NCI-H2081 (cell line): Measurements from ENCODE around the gene BIRC2.
"Not testable (repeated sequence)": the region's sequence is repeated elsewhere in the genome, so short reads cannot be mapped to it uniquely, and the experiment has no call there.

Experiments used
- DNase-seq, 2 experiments: peaks; one replicate each; lab custom pipeline; 2025; lab: John Stamatoyannopoulos, UW

BIRC2 gene

DNA sequence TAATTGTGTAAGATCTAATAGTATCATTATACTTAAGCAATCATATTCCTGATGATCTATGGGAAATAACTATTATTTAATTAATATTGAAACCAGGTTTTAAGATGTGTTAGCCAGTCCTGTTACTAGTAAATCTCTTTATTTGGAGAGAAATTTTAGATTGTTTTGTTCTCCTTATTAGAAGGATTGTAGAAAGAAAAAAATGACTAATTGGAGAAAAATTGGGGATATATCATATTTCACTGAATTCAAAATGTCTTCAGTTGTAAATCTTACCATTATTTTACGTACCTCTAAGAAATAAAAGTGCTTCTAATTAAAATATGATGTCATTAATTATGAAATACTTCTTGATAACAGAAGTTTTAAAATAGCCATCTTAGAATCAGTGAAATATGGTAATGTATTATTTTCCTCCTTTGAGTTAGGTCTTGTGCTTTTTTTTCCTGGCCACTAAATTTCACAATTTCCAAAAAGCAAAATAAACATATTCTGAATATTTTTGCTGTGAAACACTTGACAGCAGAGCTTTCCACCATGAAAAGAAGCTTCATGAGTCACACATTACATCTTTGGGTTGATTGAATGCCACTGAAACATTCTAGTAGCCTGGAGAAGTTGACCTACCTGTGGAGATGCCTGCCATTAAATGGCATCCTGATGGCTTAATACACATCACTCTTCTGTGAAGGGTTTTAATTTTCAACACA is 23.3 kb upstream of the BIRC2 start:
- DNase-seq = no peak

DNA sequence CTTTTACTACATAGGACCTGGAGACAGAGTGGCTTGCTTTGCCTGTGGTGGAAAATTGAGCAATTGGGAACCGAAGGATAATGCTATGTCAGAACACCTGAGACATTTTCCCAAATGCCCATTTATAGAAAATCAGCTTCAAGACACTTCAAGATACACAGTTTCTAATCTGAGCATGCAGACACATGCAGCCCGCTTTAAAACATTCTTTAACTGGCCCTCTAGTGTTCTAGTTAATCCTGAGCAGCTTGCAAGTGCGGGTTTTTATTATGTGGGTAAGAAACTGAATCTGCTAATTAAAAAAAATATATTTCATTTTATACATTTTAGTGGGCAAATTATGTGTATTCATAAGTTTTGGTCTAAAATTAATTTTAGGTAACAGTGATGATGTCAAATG is 21.9 kb upstream of the BIRC2 start:
- no peak for DNase-seq

DNA sequence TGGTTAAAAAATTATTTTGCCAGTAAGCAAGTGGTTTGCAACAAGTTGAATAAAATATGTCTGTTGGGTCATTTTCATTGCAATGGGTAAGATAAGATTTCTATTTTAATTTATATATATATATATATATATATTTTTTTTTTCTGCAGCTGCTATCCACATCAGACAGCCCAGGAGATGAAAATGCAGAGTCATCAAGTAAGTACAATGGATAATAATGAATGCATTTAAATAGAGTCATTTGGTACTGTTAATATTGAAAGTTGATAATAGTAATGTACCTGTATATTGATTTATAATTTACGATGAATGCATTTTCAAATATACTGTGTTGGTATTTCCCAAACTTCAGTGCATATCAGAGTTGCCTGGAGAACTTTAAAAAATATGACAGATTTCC is 18.3 kb upstream of the BIRC2 start:
- DNase-seq = no peak

DNA sequence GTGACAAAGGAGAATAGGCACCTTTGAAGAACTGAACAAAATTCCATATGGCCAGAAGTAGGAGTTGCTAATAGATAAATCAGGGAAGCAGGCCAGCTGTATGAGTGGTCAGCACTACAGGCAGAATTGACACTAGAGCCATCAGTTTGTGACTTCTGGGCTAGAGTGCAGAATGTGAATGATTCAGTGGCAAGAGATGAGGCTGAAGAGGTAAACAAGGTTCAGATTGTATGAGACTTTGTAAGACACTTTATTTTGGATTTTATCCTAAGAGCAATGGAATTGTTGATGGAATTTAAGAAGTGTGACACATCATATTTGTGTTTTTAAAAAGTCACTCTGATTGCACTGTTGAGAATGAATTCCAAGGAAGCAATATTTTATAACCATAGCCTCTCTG is 16.8 kb upstream of the BIRC2 start:
- DNase-seq = no peak

DNA sequence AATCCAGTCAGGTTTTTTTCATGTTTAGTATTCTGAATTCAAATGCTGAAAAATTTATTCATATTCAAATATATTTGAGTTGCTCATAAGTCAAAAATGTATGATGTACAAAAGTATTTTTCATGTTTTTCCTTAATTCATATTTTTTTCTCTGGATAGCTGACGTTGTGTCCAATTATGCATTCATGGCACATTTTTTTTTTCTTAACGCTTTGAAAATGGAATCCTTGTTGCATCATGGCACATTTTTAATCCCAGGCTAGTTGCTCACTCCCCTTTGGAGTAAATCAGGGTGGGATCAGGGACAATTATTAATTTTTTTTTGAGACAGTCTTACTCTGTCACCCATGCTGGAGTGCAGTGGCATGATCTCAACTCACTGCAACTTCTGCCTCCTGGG is 15.7 kb upstream of the BIRC2 start:
- DNase-seq = no peak

DNA sequence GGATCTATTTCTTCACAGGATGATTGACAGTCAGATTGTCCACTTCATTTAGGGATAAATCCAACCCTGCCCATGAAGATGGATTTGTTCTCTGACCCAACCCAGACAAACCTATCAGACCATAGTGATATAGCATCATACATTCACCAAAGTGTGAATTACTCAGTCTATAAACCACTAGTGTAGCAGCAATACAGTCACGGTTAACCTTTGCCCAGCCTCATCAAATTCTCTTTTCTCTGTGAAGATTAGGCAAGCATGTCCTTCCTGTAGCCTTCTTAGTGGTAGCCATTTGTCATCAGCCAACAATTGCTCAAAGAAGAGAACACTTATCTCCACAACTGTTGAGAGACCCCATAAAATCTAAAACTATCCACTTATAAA is 14.4 kb upstream of the BIRC2 start:
- no peak for DNase-seq

DNA sequence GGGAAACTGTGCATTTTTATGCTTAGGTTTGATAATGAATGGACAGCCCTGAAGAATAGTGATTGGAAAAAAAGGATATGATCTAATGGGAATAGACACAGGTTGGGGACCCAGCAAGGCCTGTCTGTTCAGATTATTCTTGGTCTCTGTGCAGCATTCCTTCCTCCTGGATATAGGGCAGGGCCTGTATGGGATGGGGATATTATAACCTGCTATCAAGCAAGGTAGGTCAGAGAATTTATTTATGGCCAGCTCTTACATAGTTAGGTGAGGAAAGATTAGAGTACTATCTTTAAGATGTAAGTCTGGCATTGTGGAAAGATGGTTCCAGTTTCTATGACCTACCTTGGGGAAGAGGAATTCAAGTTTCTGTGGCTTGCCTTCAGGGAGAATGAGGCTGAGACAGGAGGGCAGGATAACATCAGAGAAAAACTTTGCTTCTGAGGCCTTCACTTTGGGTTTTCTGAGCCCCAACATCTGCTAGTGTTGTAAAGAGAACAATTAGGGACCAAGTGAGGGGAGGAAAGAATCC is 8.5 kb upstream of the BIRC2 start:
- DNase-seq = no peak

DNA sequence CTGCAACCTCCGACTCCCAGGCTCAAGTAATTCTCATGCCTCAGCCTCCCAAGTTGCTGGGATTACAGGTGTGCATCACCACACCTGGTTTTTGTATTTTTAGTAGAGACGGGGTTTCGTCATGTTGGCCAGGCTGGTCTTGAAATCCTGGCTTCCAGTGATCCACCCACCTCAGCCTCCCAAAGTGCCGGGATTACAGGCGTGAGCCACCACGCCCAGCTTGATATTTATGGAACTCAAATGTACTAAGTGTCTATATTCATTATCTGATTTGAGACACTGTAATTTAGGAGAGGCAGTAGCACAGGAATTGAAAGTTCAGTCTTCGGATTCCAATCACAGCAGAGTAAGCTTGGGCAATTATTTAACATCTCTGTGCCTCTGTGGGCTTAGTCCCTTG is 5.7 kb upstream of the BIRC2 start:
- not testable (repeated sequence) for DNase-seq

DNA sequence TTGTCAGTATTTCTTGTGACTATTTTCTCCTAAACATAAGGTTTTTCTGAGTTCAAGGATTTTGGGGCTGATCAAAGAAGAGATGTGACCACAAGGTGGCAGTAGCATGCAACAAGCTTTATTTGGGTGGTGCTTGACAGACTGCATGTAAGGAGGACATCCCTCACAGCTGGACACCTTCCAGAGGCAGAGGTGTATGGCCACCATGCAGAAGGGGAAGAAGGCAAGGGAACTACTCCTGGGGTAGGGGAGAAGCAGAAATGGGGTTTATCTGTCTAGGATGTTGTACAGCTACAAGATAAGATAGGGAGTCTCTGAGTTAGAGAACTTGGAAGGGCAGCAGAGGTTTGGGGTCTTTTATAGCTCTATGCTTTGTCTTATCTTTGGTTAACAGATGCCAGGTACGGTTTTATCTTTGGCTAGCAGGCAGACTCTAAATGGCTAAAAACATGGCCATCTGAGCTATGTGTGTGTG is 5.1 kb upstream of the BIRC2 start:
- peak; percentile 67 to 74 for DNase-seq

DNA sequence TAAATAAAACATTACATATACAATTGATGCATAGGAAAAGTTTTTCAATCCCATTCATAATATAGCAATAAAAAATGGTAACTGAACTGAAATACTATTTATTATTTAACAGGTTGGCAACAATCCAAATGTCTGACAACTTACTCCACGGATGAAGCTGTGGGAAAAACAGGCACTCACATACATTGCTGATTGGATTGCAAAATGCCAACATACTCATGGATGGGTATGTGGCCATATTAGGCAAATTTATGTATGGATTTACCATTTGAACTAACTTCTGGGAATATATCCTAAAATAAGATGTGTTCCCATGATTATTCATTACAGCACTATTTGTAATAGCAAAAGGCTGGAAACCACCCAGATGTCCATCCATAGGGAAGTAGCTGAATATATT is 3.2 kb upstream of the BIRC2 start:
- no peak for DNase-seq

DNA sequence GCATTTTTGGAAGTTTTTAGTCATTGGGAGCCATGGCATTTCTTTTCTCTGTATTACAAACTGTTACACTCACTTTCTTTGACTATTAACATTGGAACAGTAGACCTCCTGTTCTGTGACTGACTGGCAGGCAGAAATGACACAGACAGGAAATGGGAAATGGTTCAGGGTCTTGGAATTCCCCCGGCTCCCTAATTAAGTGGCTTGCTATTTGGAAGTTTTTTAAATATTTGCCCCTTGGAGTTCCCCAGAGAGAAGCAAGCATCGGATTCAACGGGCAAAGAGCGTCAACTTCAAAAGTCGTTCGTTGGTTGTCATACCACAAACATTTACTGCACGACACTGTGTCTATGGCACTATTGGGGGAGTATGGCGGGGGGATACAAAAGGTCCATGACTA is 1.1 kb upstream of the BIRC2 start:
- DNase-seq = no peak

DNA sequence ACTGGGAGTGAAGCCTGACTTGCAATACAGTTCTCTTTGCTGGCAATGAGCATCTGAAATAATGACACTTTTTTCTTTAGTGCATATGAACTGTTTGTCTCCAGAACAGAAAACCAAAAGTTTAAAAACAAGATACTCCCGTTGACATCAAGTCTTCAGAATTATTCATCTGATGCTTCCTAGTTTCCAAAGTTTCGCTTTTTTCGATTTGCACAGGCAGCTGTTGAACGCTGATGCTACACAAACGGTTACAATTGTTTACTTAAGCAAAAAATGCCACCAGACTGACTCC is 612 bp upstream of the BIRC2 start:
- peak in 1 of 2 experiments; percentile 47 for DNase-seq

DNA sequence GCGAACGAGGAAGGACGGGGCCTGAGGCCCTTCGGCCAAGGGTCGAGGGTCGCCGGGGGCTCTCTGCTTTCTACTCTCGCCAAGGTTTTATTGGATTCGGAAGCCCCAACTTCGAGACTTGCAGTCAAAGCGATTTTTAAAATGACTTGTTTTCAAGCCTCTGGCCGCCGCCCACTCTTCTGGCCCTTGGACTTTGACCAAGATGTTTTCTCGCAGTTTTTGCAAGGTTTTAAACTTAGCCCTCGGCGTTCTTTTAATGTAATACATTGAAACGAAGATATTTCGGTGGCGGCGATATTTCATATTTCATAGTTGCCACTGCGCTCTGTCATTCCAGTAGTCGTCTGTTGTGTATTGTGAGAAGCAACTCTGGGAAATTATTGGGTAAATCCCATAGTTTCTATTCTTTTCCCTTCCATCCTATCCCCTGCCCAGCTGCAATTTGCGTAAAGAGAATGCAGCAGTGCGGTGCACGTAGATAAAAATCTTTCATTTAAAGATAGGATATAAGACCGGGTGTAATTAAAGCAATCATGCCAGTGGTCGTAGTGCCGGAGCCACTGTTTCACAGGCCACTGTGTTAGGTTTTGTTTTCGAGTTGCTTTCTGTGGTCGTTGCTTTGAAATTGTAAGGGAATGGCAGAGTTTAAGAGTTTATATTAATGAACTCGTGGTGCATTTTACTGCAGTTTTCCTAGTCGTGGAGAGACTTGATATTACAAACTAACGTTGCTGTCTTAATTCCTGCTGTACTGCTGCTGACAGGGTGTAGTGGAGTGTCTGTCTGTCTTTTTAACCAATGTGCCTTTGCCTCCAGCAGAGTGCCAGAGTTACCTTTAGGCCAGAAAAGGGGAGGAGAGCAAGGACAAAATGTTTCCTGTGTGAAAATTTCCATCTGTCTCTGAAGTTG is 702 bp downstream of the BIRC2 start:
- DNase-seq = no peak

DNA sequence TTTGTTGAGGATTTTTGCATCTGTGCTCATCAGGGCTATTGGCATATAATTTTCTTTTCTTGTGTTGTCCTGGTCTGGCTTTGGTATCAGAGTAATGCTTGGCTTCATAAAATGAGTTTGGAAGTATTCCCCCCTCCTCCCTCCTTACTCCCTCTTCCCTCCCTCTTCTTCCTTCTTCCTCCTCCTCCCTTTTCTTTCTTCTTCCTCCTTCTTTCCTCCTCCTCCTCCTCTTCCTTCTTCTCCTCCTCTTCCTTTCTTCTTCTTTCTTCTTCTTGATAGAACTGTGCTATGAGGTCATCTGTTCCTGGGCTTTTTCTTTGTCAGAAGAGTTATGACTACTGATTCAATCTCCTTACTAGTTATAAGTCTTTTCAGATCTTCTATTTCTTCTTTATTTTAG is 10.1 kb downstream of the BIRC2 start:
- no peak for DNase-seq

DNA sequence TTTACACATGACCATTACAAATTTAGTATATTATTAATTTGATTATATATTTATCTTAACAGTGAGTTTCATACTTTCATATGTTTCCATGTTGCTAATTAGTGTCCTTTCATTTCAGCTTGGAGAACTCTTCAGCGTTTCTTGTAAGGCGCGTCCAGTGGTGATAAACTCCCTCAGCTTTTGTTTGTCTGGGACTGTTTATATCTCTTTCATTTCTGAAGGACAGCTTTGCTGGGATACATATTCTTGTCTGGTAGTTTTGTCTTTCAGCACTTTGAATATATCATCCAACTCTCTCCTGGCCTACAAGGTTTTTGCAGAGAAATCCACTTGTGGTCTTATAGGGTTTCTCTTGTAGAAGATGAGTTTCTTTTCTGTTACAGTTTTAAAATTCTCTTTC is 12.4 kb downstream of the BIRC2 start:
- no peak for DNase-seq

DNA sequence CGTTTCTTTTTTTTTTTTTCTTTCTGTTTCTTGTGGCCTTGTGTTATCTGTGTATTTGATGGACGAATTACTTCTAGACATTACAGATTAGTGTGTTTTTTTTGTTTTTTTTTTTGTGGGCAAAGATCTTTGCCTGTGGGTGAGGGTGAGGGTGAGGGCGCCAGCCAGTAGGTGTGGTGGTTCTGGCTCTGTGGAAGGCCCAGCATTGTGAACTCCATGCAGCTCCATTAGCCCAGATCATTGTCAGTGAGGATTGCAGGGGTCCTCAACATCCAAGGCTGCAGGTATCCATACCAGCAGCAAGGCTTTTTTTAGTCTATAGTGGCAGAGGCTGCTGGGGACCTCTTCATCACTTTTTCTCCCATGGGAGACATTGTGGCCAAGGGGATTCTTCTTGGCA is 13.7 kb downstream of the BIRC2 start:
- DNase-seq = no peak

DNA sequence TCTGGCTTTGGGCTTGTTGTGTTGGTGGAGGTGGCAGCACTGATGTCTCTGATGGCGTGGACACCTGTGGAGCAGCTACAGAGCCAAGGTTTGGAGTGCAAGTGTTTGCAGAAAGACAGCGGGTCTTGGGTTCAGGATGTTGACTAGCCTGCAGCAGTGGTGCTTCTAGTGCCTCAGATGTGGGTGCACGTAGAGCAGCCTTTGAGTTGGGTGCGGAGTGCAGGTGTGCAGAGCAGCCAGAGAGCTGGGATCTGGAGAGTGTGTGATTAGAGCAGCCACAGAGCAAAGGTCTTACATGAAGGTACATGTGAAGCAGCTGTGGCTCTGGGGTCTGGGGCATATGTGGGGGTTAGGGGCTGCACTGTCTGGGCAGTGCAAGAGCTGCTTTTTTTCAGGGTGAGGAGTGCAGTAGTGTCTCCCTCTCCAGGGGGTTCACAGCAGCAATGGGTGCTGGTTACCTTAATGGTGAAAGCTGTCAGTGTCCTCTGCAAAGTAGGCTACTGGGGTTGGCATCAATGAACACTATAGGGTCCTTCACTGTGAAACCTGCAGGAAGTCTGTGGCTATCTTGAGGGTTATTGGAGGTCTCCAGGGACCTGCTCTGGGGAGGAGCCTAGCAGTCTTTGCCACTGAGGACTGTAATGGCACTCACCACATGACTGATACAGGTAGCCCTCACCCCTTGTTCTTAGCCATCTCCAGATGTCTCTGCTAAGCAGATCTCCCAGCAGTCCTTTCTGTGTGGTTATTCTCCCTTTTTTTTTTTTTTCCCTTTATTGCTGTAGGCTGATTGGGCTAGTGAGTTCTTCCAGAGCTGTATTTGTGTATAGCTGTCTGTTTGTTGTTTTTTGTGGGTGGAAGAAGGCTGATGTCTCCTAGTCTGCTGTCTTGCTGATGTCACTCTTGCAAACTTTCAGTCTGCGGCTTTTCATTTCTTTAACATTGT is 14.3 kb downstream of the BIRC2 start:
- no peak for DNase-seq

DNA sequence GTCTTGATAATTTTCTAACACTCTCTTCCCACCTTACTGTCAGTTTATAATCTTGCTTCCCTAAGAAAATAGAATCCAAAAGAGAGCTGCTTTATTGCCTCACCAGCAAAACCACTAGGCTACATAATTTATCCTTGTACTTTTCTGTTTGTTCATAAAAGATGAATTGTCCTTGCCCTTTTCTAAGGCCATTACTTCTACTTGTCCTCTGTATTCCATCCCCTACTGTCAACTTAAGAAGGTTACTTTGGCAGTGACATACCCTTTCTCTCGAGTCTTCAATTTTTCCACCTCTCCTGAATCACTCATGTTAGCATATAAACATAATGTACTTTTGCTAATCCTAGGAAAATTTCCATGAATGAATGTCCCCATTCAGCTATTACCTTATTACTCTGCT is 18.0 kb downstream of the BIRC2 start:
- no peak for DNase-seq

DNA sequence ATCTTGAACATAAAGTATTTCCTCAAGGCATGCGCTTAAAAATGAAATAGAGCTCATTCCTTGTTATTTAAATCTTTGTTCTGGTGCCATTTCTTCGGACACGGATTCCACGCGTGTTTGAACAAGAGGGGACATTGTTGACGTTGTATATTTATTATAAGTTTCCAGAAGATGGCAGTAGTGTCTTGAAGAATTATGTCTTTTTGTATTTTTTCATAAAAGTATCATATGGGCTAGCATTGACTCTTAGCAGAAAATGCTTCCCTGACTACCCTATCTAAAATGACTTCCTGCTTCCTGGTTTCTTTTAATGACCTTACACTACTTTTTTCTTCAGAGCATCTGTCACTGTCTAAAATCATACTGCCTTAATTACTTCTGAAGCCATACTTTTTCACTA is 20.4 kb downstream of the BIRC2 start:
- peak in 1 of 2 experiments; percentile 31 for DNase-seq

DNA sequence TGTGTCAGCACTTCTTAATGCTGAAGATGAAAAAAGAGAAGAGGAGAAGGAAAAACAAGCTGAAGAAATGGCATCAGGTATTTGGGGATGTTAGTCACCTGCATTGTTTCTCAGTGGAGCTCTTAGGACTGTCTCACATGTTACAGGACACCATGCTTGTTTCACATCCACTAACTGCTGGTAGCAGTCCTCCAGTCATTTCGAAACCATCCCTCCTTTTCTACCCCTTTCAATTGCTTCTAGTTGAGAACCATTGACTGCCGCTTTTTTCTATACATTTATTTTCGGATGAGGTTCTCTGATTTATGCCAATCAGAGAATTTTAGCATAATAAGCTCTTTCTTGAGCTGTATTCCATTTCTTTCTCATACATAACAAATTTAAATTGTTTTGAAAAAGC is 21.5 kb downstream of the BIRC2 start:
- no peak for DNase-seq

DNA sequence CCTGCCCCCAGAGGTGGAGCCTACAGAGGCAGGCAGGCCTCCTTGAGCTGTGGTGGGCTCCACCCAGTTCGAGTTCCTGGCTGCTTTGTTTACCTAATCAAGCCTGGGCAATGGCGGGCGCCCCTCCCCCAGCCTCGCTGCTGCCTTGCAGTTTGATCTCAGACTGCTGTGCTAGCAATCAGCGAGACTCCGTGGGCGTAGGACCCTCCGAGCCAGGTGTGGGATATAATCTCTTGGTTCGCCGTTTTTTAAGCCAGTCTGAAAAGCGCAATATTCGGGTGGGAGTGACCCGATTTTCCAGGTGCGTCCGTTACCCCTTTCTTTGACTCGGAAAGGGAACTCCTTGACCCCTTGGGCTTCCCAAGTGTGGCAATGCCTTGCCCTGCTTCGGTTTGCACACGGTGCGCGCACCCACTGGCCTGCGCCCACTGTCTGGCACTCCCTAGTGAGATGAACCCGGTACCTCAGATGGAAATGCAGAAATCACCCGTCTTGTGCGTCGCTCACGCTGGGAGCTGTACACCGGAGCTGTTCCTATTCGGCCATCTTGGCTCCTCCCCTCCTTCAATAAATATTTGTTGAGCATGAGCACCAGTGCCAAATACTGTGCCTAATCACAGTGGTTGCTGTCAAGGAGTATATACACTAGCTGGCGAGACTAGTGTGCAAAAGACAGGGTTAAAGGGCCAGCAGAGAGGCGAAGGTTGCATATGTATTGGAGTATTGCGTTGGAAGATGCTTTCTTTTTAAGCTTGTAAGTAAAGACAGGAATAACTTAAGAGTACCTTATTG is 27.8 kb downstream of the BIRC2 start:
- not testable (repeated sequence) for DNase-seq
